GM18870 (cell line): Measurements from ENCODE around the gene GAMT.
"Not testable (repeated sequence)": the region's sequence is repeated elsewhere in the genome, so short reads cannot be mapped to it uniquely, and the experiment has no call there.

Source experiments
- ATAC-seq: cut with Tn5 transposase; IDR thresholded peaks from one replicate; pipeline ENCODE4 v1.9.1; 2021; ENCODE audit warnings: moderate library complexity; ENCODE audit not compliant: unreplicated experiment

GAMT gene

DNA sequence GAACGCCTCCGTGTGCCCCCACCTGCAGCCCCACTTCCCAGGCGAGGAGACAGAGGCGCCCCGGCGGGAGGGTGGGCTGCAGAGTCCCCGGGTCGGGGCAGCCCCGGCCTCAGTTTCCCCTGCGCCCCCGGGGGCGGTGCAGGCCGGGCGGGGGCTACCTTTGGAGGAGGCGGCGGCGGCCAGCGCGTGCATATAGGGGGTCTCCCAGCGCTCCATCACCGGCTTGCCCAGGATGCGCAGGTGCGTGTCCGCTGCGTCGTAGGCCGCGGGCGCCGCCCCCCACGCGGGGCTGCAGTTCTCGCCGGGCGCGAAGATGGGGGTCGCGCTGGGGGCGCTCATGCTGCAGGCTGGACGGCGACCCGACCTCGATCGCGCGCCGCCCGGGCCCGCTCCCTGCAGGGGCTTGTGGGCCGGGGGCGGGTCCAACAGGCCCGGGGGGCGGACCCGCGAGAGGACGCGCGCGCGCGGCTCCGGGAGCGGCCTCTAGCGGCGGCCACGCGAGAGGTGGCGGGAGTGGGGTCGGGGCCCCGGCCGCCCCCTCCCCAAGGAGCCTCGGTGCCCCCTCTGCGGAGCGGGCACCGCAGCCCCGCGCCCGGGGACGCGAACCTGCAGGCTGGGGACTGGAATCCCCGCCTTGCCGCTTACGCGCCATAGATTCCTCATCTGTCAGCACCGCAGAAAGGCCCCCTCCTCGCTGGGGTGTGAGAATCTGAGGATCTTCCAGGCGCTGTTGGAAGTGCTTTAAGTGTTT, at the start of gene GAMT:
GAMT (minus strand) TSS at position 405 of the 751 bp plus-strand sequence; CDS start at position 339, 66 bp downstream.
- no peak for ATAC-seq

DNA sequence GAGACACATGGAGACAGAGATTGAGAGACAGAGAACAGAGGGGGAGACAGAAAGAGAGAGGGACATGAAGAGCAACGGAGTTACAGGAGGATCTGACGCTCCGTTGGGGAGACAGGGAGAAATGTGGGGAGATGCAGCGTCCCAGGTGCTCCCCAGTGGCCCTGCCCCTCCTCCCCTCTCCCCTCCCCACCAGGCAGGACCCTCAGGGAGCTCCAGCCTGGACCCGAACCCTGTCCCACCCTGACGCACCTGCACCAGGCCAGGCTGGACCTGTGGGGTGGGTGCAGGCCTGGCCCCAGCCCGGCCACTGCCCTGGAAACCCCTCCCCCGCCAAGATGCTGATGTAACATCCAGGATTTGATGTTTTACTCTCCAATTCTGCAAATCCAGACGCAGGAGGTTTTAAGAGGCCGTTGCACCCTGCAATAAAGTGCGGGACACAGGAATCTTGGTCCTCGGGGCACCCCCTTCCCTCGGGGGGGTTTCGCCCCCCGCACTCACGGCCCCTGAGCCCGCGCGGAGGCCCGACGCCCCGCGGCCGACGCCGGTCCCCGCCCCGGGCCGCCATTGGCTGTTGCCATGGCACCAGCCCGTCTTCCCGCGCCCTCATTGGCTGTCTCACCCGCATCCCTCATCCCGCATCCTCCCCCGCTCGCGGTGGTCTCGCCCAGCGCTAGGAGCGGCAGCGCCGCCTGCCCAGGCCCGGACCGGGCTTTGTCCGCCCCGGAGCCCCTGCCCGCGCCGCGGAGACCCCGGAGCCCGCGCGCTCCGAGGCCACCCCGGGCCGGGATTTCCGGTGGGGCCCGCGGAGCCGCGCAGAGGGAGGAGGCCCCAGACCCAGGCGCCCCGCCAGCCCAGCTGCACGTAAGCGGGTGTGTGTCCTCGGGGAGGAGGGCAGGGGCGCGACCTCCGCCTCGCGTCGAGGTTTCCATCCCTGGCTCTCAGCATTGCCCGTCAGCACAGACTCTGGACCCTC, 48.4 kb upstream of the GAMT start, which contains the start of gene APC2:
APC2 (plus strand) TSS at position 655 of the 976 bp plus-strand sequence. CDS start 2,881 bp downstream, outside the sequence.
- no peak for ATAC-seq

DNA sequence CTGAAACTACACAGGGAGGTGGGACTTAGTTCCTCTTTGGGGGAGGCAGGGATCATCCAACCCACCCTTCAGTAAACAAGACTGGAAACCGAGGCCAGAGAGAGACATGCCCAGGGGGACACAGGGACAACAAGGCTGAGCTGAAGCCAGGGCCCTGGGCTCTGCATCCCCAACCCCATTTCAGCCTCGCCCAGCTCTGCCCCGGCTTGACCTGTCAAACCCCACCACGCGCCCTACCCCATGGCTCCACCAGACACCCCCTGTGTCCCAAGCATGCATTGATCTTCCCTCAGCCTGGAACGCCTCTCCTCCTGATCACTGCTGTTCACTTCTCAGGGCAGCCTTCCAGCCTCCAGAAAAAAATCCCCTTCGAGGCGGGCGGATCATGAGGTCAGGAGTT, 46.6 kb upstream of the GAMT start:
- ATAC-seq, result no peak

DNA sequence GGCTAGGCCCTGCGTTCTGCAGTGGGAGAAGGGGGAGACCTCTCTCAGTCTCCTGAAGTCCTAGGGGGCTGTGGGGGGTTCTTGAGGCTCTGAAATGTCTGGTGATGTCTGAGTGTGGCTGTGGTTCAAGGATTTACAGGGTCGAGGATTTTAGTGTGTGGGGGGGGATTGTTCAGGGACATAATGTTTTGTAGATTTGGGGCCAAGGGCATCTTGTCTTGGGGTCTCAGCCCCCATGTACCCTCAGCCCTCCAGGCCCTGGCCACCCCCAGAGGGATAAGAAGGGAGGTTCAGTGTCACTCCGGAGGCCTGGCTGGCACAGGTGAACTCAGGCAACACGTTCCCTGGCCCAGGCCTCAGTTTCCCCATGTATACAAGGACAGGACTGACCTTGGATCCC, 46.2 kb upstream of the GAMT start:
- no peak for ATAC-seq

DNA sequence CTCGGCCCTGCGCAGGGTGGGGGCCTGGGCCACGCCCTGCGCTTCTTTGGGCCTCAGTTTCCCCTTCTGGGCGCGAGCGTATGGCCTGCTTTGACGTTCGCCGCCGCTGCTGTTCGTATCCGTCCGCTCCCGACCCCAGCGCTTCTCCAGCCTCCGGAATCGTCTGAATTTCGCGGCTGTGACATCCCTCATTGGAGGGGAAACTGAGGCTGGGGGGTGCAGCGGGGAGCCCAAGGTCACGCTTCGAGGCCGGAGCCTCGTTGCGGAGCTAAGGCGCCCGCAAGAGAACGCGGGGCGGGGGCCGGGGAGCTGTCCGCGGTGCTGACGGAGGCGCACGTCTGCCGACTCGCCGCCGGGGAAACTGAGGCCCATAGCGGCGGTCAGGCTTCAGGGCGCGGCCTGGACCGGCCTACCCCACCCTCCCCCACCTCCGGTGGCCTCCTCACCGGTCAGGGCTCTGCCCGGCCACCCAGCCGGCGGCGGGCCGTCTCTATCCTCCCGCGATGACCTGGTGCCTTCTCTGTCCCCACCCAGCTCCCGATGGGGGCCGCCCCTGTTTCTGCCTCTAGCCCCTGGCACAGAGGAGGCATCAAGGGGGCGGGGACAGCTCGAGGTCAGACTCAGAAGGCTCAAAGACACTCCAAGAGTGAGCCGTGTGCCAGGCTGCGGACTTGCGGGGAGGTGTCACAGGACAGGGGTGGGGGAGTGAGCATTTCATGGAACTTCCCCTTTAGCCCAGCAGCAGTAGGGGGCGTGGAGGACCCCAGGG, 45.6 kb upstream of the GAMT start:
- no peak for ATAC-seq

DNA sequence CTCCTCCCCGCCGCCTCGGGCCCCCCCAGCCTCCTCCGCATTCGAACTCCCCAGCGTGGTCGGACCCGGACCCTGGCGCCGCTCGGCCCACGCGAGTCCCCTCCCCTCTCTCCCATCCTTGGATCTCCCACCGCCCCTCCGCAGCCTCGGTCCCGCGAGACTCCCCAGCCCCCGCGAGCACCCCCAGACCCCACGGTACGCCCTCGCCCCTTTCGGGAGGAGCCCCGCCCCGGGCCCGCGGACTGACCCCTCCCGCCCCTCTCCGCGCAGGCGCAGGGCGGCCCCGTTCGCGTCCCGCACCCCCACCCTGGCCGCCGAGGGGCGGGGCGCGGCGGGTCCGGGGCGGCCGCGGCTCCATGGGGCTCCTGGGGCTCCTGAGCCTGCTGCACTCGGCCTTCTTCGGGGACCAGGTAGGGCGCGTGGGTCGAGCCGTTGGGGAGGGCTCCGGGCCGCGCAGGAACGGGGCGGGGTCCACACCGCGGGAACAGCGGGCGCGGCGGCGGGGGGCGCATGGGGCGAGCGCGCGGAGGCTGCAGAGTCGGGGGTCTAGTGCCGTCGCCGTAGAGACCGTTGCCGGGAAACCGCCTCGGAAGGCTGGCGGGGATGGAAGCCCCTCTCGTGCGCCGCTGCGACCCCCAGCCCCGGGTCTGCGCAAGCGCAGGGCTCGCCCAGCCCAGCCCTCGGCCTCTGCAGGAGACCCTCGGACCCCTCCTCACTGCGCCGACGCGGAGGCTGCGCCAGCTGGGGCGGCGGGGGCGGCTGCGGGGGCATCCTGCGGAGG, 44.8 kb upstream of the GAMT start:
- no peak for ATAC-seq

DNA sequence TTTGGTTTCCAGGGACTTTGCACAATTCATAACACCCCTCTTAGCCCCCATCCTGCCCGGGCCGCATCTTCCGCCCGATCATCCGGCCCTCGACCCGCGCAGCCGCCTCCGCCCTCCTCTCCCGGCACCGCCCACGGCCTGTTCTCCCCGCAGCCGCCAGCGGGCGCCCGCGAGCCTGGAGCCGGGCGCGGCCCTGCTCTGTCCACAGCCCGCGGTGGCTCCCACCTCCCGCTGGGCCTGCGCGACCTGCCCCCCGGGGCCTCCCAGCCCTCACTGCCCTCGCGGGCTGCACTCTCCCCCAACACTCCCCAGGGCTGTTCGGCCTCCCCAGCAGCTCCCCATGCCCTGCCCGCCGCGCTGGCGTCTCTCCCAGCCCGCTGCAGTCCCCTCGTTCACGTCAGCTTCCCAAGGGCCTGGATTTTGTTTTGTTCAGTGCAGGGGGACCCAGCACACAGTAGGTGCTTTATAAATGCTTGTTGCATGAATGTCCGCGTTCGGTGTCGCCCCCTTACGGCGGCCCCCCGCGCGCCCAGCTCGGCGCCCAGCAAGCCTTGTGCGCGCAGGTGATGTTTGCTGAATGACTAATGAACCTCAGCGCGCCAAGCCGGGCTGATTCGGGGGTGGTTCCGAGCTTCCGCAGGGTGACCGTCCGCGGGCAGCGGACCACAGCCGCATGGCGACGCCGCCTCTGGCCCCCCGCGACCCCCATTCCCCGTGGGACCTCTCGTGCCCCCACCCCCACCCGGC, 44.0 kb upstream of the GAMT start:
- no peak for ATAC-seq

DNA sequence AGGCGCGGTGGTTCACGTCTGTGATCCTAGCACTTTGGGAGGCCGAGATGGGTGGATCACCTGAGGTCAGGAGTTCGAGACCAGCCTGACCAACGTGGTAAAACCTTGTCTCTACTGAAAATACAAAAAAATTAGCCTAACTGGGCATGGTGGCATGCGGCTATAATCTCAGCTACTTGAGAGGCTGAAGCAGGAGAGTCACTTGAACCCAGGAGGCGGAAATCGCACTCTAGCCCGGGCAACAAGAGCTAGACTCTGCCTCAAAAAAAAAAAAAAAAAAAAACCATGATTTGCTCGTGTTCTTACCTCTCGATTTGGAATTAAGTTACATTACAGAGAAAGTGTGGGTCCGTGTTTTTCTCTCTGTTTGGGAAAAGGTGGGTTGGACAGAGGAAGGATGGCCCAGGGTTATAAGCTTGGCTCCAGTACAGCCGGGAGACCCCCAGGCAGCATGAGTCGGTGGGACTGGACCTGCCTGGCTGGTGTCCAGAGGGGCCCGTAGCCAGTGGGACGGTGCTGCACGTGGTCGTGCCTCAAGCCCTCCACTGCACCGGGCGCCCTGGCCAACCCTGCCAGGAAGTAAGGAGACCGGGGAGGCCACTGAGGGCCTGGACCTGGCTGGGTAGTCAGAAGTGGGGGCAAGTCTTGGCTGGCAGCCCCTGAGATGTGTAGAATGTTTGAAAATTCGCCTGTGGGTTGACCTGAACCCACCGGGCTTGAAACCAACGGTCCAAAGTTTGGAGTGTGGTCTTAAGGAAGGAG, 40.5 kb upstream of the GAMT start:
- ATAC-seq, result no peak

DNA sequence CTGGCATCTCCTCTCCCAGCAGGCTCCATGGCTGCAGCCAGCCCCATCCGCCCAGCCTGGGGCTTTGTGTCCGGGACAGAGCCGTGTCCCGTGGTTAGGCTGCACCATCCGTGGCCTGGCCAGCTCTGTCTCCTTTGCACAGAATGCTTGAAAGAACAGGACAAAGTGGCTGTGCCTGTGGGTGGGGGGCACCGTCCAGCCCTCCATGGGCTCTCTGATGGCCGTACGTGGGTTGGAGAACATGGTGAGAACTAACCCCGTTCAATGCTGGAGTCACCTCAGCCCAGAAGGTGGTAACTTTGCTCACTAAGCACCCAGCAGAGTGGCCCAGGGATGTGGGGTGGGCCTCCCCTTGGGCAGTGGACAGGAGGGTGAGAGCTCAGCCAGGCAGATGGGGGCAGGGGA, 39.7 kb upstream of the GAMT start:
- ATAC-seq, result no peak

DNA sequence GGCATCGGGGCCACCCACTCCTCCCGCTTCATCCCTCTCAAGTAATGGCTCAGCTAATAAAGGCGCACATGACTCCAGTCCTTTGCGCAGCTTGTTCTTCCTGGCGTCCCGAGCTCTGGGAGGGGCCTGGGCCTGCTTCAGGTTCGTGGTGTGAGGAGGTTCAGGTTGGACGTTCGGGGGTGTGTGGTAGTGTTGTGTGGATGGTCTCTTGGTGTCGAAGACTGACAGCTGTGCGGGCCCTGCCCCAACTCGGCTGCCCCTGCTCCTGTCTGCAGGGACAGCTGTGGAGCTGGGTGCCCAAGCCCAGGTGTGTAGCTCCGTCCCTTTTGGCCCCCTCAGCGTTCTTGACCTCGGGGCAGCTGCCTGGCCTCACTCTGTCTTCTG, 39.1 kb upstream of the GAMT start:
- ATAC-seq, result no peak

DNA sequence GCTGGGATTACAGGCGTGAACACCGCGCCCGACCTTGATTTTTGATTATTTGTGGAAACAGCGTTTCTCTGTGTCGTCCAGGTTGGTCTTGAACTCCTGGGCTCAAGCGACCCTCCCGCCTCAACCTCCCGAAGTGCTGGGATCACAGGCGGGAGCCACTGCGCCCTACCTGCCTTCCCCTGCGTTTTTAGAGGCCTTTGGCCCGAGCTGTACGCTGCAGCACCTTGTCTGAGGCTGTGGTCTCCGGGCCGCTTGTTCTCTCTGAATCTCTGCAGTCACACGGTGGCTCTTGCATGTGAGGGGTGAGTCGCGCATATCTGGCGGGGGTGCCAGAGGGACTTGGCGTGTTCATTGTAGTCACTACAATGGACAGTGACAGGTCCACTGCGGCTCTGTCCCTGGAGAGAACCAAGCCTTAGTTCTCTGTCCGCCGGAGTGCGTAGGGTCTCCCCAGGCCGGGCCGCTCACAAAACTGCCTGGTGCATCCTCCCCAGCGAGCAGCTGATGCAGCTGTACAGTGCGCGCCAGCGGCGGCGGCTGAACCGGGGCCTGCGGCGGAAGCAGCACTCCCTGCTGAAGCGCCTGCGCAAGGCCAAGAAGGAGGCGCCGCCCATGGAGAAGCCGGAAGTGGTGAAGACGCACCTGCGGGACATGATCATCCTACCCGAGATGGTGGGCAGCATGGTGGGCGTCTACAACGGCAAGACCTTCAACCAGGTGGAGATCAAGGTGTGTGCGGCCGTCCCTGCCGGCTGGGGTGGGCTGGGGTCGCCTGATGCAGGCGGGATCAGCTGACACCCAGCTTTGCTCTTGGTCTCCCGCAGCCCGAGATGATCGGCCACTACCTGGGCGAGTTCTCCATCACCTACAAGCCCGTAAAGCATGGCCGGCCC, 38.4 kb upstream of the GAMT start:
- not testable (repeated sequence) for ATAC-seq

DNA sequence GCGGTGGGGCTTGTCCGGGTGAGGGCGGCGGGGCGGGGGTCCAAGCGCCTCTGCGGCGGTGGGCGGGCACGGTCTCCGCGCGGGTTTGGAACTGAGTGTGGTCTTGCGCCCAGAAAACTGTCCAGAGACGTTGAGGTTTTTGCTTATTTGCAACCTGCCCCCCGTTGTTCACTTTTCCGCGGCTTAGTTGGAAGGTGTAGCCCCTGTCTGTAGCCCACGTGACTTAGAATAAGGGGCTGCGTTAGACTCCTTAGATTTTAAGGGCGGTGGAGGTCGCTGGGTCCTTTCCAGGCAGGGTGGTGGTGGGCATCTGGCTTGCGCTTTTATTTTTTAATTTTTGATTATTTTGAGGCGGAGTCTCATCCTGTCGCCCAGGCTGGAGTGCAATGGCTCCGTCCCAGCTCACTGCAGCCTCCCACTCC, 37.6 kb upstream of the GAMT start:
- ATAC-seq, result no peak

DNA sequence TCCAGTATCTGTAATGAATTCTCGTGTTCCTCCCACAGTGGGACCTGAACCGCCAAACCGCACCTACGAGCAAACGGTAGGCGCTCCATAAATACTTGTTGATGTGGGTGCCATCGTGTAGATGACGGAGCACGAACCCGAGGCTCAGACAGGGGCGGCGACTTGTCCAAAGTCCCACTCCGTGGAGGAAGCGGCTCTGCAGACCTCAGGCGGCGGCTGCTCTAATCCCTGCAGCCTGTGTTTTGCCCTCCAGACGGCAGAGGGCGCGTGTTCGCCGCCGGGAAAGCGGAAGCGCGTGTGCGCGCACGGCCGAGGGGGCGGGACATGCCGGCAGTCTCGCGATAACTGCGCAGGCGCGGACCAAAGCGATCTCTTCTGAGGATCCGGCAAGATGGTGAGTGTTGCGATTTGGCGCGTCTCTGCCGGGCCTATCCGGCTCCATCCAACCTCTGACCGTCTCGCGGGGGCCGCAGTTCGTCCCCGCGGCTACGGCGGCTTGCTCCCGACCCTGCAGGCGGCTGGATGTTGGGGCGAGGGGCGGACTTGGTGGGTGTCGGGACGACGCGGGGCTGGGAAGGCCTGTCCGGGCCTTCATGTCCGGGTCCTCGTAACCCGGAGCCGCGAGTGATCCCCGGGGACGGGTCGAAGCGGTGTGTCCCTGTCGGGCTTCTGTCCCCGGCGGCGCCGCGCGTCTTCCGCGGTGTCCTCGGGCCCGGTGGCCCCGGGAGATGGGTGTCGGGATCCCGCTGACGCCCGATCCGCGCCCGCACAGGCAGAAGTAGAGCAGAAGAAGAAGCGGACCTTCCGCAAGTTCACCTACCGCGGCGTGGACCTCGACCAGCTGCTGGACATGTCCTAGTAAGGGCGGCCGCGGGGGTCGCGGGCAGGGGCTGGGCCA, 36.9 kb upstream of the GAMT start, which contains the start of gene RPS15:
RPS15 (plus strand) TSS at position 362 of the 898 bp plus-strand sequence; CDS start at position 392, 30 bp downstream.
- peak; percentile 66 for ATAC-seq

DNA sequence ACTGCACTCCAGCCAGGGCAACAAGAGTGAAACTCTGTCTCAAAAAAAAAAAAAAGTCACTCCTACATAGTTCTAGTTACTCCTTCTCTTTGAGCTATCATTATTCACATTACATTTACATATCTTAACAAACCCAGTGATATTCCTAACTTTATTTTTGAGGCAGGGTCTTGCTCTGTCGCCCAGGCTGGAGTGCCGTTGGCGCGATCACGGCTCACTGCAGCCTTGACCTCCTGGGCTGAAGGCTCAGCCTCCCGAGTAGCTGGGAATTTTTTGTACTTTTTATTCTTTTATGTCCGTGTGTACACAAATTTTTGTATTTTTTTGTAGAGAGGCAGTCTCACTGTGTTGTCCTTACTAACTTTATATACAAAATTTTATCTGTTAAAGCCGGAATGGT, 36.3 kb upstream of the GAMT start:
- ATAC-seq, result no peak

DNA sequence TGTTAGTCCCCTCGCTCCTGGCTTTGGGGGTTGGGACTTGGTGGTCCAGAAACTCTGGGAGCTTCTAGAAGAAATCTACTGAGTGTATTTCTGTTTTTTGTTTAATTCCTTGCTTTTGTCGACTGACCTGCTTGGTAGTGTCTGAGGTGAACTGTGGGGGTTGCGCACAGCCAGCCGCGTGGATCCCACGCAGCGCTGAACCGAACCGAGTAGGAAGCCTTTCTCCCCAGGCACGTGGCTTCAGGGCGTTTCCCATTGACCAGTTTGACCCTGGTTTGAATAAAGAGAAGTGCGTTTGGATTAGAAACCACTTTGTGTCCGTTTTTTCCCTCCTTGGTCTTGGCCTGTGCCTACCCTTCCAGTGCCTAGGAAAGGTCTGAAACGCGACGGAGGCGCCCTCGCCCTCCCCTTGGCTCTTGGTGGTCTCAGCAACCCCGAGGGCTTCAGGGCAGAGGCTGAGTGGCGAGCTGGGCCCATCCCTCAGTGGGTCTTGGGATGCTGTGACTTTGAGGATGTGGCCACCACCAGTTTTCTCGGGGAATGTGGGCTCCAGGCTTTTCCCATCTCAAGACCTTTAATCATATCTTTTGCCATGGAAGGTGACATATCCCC, 34.1 kb upstream of the GAMT start:
- ATAC-seq, result no peak

DNA sequence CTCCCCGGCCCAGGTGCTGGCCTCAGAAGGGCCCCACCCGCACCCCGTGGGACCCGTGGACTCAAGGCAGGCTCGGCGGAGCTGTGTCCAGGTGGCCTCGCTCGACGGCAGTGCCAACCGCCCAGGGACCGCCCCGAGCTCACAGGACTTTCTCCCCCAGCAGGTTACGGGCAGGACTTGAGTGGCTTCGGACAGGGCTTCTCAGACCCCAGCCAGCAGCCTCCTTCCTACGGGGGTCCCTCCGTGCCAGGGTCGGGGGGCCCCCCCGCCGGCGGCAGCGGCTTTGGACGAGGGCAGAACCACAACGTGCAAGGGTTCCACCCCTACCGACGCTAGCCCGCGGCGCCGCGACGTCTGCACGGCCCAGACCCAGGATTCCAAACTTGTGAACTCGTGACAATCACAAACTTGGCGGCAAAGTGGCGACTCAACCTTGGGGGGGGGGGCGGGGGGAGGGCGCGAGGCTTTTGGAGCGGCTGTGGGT, 33.3 kb upstream of the GAMT start:
- ATAC-seq, result no peak
